HG02885 (cell line): ENCODE measurements around the gene EGFR.
A peak's percentile ranks its signal among the peaks of the same experiment; 100 is the strongest.

Experiments
- ATAC-seq: cut with Tn5 transposase; IDR thresholded peaks from one replicate; pipeline ENCODE4 v1.9.1; 2021; ENCODE audit warnings: mild to moderate bottlenecking; ENCODE audit not compliant: unreplicated experiment, poor library complexity

EGFR gene

DNA sequence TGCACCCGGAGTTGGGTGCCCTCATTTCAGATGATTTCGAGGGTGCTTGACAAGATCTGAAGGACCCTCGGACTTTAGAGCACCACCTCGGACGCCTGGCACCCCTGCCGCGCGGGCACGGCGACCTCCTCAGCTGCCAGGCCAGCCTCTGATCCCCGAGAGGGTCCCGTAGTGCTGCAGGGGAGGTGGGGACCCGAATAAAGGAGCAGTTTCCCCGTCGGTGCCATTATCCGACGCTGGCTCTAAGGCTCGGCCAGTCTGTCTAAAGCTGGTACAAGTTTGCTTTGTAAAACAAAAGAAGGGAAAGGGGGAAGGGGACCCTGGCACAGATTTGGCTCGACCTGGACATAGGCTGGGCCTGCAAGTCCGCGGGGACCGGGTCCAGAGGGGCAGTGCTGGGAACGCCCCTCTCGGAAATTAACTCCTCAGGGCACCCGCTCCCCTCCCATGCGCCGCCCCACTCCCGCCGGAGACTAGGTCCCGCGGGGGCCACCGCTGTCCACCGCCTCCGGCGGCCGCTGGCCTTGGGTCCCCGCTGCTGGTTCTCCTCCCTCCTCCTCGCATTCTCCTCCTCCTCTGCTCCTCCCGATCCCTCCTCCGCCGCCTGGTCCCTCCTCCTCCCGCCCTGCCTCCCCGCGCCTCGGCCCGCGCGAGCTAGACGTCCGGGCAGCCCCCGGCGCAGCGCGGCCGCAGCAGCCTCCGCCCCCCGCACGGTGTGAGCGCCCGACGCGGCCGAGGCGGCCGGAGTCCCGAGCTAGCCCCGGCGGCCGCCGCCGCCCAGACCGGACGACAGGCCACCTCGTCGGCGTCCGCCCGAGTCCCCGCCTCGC lies at the start of gene EGFR:
EGFR (plus strand) TSS at position 657 of the 830 bp plus-strand sequence. CDS start 261 bp downstream, outside the sequence.
- no peak for ATAC-seq

GRCh38 chr7:54969208-54969967 lies 49.4 kb upstream of the EGFR start:
- ATAC-seq: no peak

- no peak for ATAC-seq
These were observed 46.0 kb upstream of the EGFR start for GRCh38 chr7:54972733-54973294.

DNA sequence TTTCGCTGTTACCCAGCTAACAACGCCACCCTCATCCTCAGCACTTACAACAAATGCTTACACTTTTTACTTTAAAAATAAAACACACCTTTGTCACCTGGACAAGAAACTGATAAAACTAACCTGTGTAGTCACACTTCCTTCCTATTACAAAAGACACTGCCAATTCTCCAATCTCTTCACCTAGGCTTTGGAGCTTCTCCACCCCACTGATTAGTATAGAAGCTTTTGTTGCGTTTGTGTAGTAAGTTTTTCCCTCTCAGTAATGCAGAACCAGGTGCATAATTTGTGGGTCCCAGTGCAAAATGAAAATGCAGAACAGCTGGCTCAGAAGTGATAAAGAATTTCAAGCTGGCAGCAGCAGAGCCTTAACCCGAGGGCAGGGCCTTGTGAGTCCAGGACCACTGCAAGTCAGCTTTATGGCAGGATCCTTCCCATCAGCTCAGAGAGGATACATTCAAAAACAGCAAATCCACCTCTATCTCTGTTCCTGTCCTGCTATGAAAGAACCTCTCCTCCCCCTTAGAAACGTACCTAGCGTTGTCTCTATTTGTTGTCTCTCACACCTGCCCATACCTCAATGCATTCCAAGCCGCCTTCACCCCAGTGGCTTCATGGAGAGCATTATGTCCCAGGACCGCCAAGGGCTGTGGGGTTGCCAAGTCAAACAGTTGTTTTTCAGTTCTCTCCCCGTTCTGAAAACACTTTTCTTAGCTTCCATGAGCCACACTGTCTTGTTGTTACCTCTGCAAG lies 40.3 kb upstream of the EGFR start:
- ATAC-seq: no peak

DNA sequence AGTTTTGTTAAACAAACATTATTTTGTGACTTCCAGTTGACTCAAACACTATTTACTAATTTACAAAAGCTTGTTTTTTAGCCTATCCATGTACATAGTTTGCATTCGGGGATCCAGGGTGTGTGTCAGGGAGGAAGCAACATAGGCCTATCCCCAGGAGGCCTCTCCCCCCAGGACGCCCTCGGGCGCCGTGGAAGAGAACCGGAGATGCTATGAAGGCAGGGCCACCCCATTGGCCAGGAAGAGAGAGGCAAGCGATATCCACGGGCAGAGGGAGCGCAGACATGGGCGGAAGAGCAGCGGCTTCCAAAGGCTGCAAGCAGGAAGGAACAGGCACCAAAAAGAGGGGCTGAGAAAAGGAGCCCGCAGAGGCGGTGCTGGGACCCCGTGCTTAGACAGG lies 38.3 kb upstream of the EGFR start:
- ATAC-seq: no peak

DNA sequence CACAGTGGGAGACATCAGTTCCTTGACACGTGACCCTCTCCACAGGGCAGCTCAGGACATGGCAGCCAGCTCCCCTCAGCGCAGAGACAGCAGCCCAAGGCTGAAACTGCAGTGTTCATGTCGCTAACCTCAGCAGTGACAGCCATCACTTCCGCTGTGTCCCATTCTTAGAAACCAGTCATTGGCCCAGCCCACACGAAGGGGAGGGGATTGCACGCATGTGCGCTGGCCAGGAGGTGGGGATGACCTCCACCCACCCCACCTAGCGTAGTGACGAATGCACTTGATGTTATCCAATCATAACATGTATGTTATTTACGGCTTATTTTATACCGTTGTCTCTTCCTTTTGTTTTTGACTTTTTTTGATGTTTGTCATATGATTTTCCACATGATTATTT lies 36.9 kb upstream of the EGFR start:
- ATAC-seq: no peak

DNA sequence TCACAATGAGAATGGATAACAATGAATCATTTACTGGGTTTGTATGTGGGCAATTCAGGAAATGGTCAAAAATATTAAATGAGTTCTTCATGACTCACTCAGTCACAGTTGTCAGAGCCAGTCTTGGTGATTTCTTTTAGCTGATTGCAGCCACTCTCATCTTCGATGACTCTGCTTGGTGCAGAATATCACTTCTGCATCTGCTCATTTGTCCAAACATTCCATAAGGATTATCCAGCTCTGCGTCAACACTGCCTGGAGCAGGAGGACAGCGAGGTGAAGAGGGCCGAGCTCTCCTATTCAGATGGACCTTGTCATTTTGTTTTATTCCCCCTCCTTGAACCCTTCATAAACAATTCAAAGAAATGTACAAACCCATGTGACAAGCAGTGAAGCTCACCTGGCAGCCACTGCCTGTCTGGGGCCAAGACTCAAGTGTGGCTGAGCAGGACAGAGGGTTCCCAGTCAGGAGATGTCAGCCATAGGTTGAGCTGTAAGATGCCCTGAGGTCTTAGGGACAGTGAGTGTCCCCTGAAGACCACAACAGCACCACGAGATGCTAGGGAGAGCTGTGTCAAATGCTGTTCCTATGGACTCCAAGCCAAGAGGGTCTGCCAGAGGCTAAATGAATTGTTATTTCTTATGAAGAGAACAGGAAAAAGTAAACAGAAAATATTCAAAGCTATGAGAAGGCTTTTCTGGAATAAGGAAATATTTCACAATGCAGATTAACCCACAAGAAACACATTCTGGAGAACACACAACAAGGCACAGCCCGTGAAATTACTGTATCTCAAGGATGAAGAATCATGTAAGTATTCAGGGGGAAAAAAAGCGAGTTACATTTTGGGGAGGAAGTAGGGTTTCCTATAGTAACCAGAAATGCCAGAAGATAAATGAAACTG lies 33.1 kb upstream of the EGFR start:
- ATAC-seq: no peak

GRCh38 chr7:54986716-54987115 lies 32.1 kb upstream of the EGFR start:
- no peak for ATAC-seq

DNA sequence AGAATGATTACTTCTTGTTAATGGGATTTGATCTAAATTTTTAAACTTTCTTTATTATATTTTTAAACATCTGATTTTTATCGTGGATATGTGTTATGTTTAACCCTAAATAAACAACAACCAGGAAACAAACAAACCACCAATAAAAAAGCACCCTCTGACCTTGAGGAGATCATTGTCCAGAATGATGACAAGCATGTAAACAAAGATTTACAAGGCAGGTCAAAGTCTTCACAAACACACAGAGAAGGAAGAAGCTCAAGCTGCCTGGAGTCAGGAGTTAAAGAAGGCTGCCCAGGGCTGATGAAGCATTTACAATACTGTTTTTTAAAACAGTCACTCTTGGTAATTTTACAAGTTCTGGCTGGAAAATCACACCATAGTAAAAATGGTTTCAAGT lies 31.0 kb upstream of the EGFR start:
- no peak for ATAC-seq

DNA sequence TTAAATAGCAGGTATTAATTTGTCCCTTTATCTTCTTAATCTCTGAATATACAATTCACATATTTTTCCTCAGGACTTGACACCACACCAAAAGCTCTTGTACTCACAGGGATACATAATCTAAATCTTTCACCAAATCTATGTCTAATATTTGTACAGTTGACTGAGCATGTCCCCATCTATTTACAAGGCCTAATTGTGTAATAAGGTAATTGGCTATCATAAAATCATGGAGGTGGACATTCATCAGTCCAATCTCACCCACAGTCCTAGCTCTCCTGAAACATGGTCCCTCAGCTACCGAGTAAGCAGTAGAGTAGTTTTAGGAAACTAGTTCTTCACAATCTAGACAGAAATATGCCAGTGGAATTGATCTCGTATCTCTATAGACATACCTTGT lies 30.3 kb upstream of the EGFR start:
- ATAC-seq: no peak

DNA sequence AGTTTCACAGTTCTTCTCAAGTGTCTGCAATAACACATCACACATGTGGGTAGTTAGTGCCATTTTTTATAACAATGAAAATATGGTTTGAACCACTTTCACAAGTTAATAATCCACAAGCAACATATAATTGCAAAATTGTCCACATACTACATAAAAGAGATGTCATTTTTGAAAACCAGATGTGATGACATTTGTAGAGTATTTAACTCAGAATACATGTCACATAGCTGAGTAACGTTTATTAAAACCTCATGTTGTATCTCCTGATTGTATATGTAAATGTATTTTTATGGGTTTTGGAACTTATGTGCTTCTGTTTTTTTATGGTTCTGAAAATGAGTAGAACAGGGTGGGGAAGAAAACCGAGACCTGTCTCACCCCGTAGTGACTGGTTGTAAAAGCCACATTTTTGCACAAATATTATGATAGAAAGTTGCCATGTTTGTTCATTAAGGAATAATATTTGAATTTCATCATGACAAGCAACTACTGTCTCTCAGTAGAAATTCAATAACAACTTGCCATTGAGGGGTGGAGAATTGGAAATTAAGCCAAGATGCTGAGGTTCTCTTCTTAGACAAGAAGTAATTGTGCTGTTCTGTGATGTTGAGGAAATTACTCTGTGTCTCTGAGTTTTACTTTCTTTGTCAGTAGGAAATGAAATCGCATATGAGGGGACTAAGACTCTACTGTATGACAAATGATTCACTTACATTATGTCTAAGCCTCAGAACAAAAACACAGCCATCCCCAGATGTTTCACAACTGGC lies 29.2 kb upstream of the EGFR start:
- ATAC-seq: no peak

DNA sequence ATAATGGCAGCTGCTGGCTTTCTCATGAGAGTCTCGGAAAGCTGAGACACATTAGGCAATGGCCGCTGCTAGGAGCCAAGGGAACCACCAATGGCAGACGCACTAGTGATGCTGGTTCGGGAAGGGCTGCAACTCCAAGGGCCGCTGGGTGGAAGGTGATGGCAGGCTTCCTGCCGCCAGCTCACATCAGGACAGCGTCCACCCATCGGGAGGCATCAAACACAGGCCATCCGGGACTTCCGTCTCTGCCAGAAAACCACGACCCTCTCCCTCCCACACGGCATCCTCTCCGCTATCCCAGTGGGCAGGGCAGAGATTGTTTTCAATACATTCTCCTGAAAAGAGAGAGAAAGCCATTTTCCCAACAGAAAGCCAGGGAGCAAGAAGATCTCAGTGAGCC lies 27.5 kb upstream of the EGFR start:
- ATAC-seq: no peak

DNA sequence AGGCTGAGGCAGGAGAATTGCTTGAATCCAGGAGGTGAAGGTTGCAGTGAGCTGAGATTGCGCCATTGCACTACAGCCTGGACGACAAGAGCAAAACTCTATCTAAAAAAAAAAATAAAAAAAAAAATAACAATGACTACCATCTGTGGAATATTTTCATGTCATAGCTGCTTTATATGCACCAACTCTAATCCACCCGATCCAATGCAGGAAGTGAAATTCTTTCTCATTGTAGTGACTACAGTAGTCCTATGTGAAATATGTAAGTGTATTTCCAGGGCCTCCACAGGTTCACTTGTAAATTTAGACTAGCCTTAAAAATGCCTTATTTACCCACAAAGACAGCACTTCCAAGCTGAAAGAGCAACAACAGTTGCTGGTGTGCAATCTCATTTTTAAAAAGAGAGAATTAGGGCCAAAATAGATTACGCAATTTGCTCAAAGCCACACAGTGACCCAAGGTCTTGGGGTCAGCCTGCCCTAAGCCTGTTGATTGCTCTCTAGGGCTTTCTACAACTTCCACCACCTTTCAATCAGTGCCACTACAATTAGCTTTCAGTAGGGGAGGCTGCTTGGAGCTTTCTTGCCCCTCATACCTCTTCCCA lies 25.8 kb upstream of the EGFR start:
- no peak for ATAC-seq

- no peak for ATAC-seq
These were observed 23.7 kb upstream of the EGFR start for GRCh38 chr7:54995166-54995565.

DNA sequence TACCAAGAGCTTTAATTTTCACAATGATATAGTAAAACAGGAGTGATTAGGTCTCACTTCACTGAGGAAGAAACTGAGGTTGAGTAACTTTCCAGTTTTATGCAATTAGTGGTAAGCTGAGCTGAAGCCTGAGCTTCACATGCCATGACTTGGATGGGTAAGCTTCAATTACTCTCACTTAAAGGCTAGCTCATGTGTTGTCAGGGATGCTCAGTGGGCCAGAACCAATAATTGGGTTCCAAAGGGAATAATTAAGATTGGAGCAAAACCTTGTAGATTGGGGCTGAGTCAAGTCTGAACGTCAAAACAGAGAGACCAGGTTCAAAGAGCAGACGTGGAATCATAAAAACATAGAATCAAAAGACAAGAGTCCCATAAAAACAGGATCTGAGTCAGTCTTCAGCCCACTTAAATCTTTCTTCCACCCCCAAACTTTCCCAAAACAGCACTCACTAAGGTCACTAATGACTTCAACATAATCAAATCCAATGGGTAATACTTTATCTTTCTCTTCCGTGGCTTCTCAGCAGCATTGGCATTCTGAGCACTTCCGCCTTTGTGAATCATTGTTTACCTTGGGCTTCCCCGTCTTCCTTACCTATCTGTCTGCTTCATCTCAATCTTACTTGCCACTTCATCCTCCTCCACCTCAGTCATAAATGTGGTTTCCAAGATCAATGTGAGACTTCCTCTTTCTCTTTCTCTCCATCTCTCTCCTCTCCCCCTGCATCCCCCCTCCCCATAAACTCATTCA lies 23.0 kb upstream of the EGFR start:
- ATAC-seq: peak; percentile 90

DNA sequence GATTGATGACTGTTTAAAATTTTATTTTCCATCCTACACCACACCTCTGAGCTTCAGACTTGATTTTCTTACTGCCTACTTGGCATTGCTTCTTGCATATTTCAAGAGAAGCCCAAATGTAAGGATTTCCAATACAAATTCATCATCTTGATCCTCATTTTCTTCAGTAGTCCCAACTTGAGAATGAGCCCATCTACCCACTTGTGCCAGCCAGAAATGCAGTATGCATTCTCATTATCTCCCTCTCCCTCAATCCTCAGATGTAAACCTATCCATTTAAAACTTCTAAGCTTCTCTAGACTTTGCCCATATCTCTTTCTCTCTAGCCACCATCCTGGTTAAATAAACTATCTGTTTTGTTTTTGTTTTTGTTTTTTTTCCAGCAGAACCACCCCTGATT lies 22.4 kb upstream of the EGFR start:
- ATAC-seq: no peak

DNA sequence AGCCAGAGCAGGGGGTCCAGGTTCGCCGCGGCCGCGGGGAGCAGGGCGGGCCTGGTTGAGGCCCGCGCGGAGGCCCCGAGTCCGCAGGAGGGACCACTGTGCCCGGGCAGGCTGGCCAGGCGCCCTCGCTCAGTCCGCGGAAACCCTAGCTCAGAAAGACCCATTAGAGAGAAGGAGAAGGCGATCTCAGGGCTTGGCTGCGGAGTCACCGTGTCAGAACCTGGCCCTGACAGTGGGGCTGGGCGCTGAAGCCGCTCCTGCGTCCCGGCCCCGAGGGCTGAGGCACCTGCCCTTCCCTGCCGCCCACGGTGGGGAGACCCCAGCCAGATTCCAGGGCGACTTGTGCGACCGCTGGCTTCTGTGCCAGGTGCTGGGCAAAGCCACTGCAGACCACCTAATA lies 14.2 kb upstream of the EGFR start:
- ATAC-seq: no peak
